ENCODE results near the gene AQP2.
A peak's percentile ranks its signal among the peaks of the same experiment; 100 is the strongest.
"Not testable (repeated sequence)": the region's sequence is repeated elsewhere in the genome, so short reads cannot be mapped to it uniquely, and the experiment has no call there.

AQP2 gene

GRCh38 chr12:49989400-49989799, 38.9 kb downstream of the AQP2 start:
- H3K27me3 ChIP-seq (ENCODE audit: control insufficient read depth in 2 of 2, insufficient read depth in 2 of 2, low read length in 2 of 2); H3K4me3 ChIP-seq (ENCODE audit: low read length in 2 of 2); H3K4me1 ChIP-seq (ENCODE audit: control insufficient read depth in 2 of 2, insufficient read depth in 2 of 2, low read length in 2 of 2); H3K9ac ChIP-seq (ENCODE audit: low read depth in 1 of 2, low read length in 2 of 2); H3K9me3 ChIP-seq (ENCODE audit: control insufficient read depth in 2 of 2, low read length in 2 of 2); H3K27ac ChIP-seq (ENCODE audit: low read depth in 2 of 2, low read length in 2 of 2): not testable (repeated sequence)
- peaks cover 10 to 23% of the 10 kb centered on the region in 2 donors for H3K36me3 ChIP-seq (ENCODE audit: control insufficient read depth in 2 of 2, insufficient read depth in 2 of 2, low read length in 2 of 2)

DNA sequence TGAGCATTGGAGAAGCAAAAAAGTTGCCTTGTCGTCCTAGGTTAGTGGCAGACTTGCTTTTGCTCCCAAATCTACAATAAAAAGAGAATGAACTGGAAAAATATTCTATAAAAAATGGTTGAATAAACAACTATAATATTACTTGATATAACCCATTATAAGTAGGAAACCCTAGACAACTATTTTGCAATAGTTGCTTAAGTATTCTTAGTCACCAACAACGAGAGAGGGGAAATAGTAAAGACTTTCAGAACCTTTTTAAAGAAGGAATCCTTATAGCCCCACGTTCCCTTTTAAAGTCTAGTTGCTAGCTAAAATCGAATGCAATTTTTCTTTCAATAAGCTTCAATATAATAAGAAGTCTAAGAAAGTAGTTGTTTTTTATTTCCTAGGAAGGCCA, 39.7 kb downstream of the AQP2 start:
- Histone ChIP-seq H3K4me3 (ENCODE audit: low read length in 2 of 2) (no peak overlapping the region), H3K36me3 (ENCODE audit: control insufficient read depth in 2 of 2, insufficient read depth in 2 of 2, low read length in 2 of 2) (peaks cover 10 to 23% of the 10 kb centered on the region in 2 donors), H3K27me3 (ENCODE audit: control insufficient read depth in 2 of 2, insufficient read depth in 2 of 2, low read length in 2 of 2) (no peaks in the 10 kb centered on the region), H3K9ac (ENCODE audit: low read depth in 1 of 2, low read length in 2 of 2) (no peak overlapping the region), H3K4me1 (ENCODE audit: control insufficient read depth in 2 of 2, insufficient read depth in 2 of 2, low read length in 2 of 2) (no peaks in the 10 kb centered on the region), H3K9me3 (ENCODE audit: control insufficient read depth in 2 of 2, low read length in 2 of 2) (no peaks in the 10 kb centered on the region), H3K27ac (ENCODE audit: low read depth in 2 of 2, low read length in 2 of 2) (no peak overlapping the region)

GRCh38 chr12:49998453-49998852, 47.9 kb downstream of the AQP2 start:
- H3K9me3 ChIP-seq (ENCODE audit: control insufficient read depth in 2 of 2, low read length in 2 of 2), result no peaks in the 10 kb centered on the region
- no peak overlapping the region for H3K4me3 ChIP-seq (ENCODE audit: low read length in 2 of 2)
- peaks cover 3 to 21% of the 10 kb centered on the region in 2 donors for H3K36me3 ChIP-seq (ENCODE audit: control insufficient read depth in 2 of 2, insufficient read depth in 2 of 2, low read length in 2 of 2)
- no peaks in the 10 kb centered on the region for H3K4me1 ChIP-seq (ENCODE audit: control insufficient read depth in 2 of 2, insufficient read depth in 2 of 2, low read length in 2 of 2)
- H3K9ac ChIP-seq (ENCODE audit: low read depth in 1 of 2, low read length in 2 of 2), result no peak overlapping the region
- no peaks in the 10 kb centered on the region for H3K27me3 ChIP-seq (ENCODE audit: control insufficient read depth in 2 of 2, insufficient read depth in 2 of 2, low read length in 2 of 2)
- H3K27ac ChIP-seq (ENCODE audit: low read depth in 2 of 2, low read length in 2 of 2), result no peak overlapping the region

- no peak overlapping the region for H3K27ac ChIP-seq (ENCODE audit: low read depth in 2 of 2, low read length in 2 of 2)
- H3K9me3 ChIP-seq (ENCODE audit: control insufficient read depth in 2 of 2, low read length in 2 of 2), result no peaks in the 10 kb centered on the region
- H3K36me3 ChIP-seq (ENCODE audit: control insufficient read depth in 2 of 2, insufficient read depth in 2 of 2, low read length in 2 of 2), result peaks cover 5 to 22% of the 10 kb centered on the region in 2 donors
- H3K4me1 ChIP-seq (ENCODE audit: control insufficient read depth in 2 of 2, insufficient read depth in 2 of 2, low read length in 2 of 2), result no peaks in the 10 kb centered on the region
- no peaks in the 10 kb centered on the region for H3K27me3 ChIP-seq (ENCODE audit: control insufficient read depth in 2 of 2, insufficient read depth in 2 of 2, low read length in 2 of 2)
- no peak overlapping the region for H3K9ac ChIP-seq (ENCODE audit: low read depth in 1 of 2, low read length in 2 of 2)
- H3K4me3 ChIP-seq (ENCODE audit: low read length in 2 of 2), result no peak overlapping the region
Measured at GRCh38 chr12:50003595-50003994, 53.1 kb downstream of the AQP2 start.

DNA sequence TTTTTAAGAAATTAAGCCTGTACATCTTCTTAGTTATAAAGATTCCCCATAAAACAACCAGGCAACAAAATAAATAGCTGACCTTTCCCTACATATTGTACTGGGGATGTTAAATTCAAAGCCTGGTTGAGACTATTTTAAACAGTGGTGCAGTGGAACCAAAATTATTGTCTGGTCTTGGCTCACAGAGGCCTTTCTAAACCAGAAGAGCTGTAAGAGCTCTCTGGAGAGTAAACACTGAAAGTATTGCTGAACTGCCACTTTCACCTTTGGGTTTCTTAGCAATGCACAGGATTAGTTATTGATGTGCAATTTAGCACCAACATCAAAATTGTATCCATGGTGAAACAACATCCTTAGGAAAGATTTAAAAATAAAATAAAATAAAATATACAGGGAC, 54.2 kb downstream of the AQP2 start:
- Histone ChIP-seq H3K9ac (ENCODE audit: low read depth in 1 of 2, low read length in 2 of 2) (no peak overlapping the region), H3K27me3 (ENCODE audit: control insufficient read depth in 2 of 2, insufficient read depth in 2 of 2, low read length in 2 of 2) (no peaks in the 10 kb centered on the region), H3K4me3 (ENCODE audit: low read length in 2 of 2) (no peak overlapping the region), H3K4me1 (ENCODE audit: control insufficient read depth in 2 of 2, insufficient read depth in 2 of 2, low read length in 2 of 2) (no peaks in the 10 kb centered on the region), H3K27ac (ENCODE audit: low read depth in 2 of 2, low read length in 2 of 2) (no peak overlapping the region), H3K36me3 (ENCODE audit: control insufficient read depth in 2 of 2, insufficient read depth in 2 of 2, low read length in 2 of 2) (peaks cover 5 to 17% of the 10 kb centered on the region in 2 donors), H3K9me3 (ENCODE audit: control insufficient read depth in 2 of 2, low read length in 2 of 2) (no peaks in the 10 kb centered on the region)

DNA sequence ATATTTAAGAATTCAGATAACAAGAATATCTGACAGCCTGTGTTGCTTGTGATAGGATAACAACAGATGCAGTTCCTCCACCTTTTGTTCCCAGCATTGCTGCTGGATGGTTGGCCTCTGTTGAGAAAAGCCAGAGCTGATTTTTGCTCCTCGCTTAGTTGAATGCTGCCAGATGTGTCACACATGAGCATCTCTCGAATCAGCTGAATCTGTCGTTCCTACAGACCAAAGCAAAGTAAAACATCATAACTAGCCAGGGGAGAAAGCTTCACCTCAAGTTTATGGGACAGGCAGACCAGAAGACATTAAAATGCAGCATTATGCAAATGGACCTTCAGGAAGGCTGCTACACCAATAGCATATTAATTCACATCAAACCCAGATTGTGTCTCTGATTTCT, 54.6 kb downstream of the AQP2 start:
- Histone ChIP-seq H3K27ac (ENCODE audit: low read depth in 2 of 2, low read length in 2 of 2) (no peak overlapping the region), H3K4me1 (ENCODE audit: control insufficient read depth in 2 of 2, insufficient read depth in 2 of 2, low read length in 2 of 2) (no peaks in the 10 kb centered on the region), H3K27me3 (ENCODE audit: control insufficient read depth in 2 of 2, insufficient read depth in 2 of 2, low read length in 2 of 2) (no peaks in the 10 kb centered on the region), H3K4me3 (ENCODE audit: low read length in 2 of 2) (no peak overlapping the region), H3K36me3 (ENCODE audit: control insufficient read depth in 2 of 2, insufficient read depth in 2 of 2, low read length in 2 of 2) (peaks cover 5 to 17% of the 10 kb centered on the region in 2 donors), H3K9me3 (ENCODE audit: control insufficient read depth in 2 of 2, low read length in 2 of 2) (no peaks in the 10 kb centered on the region), H3K9ac (ENCODE audit: low read depth in 1 of 2, low read length in 2 of 2) (no peak overlapping the region)

GRCh38 chr12:50006280-50006679, 55.7 kb downstream of the AQP2 start:
- no peaks in the 10 kb centered on the region for H3K9me3 ChIP-seq (ENCODE audit: control insufficient read depth in 2 of 2, low read length in 2 of 2)
- H3K27me3 ChIP-seq (ENCODE audit: control insufficient read depth in 2 of 2, insufficient read depth in 2 of 2, low read length in 2 of 2), result no peaks in the 10 kb centered on the region
- H3K4me1 ChIP-seq (ENCODE audit: control insufficient read depth in 2 of 2, insufficient read depth in 2 of 2, low read length in 2 of 2), result no peaks in the 10 kb centered on the region
- H3K9ac ChIP-seq (ENCODE audit: low read depth in 1 of 2, low read length in 2 of 2), result no peak overlapping the region
- H3K36me3 ChIP-seq (ENCODE audit: control insufficient read depth in 2 of 2, insufficient read depth in 2 of 2, low read length in 2 of 2), result peaks cover 5 to 8% of the 10 kb centered on the region in 2 donors
- H3K4me3 ChIP-seq (ENCODE audit: low read length in 2 of 2), result no peak overlapping the region
- H3K27ac ChIP-seq (ENCODE audit: low read depth in 2 of 2, low read length in 2 of 2), result peak overlapping the region in 1 of 2 donors; percentile 7

DNA sequence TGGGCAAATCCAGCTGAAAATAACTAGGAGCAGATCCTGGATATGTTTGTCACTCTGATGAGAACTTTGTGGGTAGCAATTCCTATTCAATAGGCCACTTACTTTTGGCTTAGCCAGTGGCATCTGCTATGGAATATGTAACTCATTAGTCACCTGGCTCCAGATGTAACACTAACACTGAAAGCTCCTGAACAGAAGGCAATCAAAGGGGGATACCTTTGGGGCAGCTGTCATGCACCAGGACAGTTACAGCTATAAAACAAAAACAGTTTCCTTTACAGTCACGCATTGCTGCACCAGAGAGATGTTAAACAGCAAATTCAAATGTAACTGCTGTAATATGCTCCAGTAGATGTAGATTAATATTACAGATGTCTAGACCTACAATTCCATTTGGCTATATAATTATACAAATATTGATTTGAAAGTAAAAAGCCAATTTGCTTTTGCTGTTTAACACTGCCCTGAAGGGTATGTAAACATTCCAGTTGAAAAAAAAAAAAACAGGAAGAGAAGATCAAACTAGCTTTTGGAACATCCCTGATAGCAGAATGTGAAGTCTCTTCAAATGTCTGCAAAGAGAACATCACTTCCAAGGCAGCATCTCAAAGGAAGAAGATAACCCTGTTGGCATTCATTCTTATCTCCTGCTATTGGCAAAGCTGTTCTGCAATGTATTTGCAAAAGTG, 56.4 kb downstream of the AQP2 start:
- Histone ChIP-seq H3K4me1 (ENCODE audit: control insufficient read depth in 2 of 2, insufficient read depth in 2 of 2, low read length in 2 of 2) (no peaks in the 10 kb centered on the region), H3K9me3 (ENCODE audit: control insufficient read depth in 2 of 2, low read length in 2 of 2) (no peaks in the 10 kb centered on the region), H3K4me3 (ENCODE audit: low read length in 2 of 2) (no peak overlapping the region), H3K27ac (ENCODE audit: low read depth in 2 of 2, low read length in 2 of 2) (peak overlapping the region in 1 of 2 donors; percentile 7), H3K36me3 (ENCODE audit: control insufficient read depth in 2 of 2, insufficient read depth in 2 of 2, low read length in 2 of 2) (peaks cover 5 to 8% of the 10 kb centered on the region in 2 donors), H3K27me3 (ENCODE audit: control insufficient read depth in 2 of 2, insufficient read depth in 2 of 2, low read length in 2 of 2) (no peaks in the 10 kb centered on the region), H3K9ac (ENCODE audit: low read depth in 1 of 2, low read length in 2 of 2) (no peak overlapping the region)

Measured in mucosa of rectum (tissue), 2 donors.